HG03159 (cell line): Measurements from ENCODE around the gene TRO.

Experiments
- ATAC-seq: cut with Tn5 transposase; IDR thresholded peaks from one replicate; pipeline ENCODE4 v1.9.1; 2021; ENCODE audit warnings: mild to moderate bottlenecking, moderate library complexity; ENCODE audit not compliant: unreplicated experiment

Gene TRO, protein sequence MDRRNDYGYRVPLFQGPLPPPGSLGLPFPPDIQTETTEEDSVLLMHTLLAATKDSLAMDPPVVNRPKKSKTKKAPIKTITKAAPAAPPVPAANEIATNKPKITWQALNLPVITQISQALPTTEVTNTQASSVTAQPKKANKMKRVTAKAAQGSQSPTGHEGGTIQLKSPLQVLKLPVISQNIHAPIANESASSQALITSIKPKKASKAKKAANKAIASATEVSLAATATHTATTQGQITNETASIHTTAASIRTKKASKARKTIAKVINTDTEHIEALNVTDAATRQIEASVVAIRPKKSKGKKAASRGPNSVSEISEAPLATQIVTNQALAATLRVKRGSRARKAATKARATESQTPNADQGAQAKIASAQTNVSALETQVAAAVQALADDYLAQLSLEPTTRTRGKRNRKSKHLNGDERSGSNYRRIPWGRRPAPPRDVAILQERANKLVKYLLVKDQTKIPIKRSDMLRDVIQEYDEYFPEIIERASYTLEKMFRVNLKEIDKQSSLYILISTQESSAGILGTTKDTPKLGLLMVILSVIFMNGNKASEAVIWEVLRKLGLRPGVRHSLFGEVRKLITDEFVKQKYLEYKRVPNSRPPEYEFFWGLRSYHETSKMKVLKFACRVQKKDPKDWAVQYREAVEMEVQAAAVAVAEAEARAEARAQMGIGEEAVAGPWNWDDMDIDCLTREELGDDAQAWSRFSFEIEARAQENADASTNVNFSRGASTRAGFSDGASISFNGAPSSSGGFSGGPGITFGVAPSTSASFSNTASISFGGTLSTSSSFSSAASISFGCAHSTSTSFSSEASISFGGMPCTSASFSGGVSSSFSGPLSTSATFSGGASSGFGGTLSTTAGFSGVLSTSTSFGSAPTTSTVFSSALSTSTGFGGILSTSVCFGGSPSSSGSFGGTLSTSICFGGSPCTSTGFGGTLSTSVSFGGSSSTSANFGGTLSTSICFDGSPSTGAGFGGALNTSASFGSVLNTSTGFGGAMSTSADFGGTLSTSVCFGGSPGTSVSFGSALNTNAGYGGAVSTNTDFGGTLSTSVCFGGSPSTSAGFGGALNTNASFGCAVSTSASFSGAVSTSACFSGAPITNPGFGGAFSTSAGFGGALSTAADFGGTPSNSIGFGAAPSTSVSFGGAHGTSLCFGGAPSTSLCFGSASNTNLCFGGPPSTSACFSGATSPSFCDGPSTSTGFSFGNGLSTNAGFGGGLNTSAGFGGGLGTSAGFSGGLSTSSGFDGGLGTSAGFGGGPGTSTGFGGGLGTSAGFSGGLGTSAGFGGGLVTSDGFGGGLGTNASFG (N-terminal part only)

DNA sequence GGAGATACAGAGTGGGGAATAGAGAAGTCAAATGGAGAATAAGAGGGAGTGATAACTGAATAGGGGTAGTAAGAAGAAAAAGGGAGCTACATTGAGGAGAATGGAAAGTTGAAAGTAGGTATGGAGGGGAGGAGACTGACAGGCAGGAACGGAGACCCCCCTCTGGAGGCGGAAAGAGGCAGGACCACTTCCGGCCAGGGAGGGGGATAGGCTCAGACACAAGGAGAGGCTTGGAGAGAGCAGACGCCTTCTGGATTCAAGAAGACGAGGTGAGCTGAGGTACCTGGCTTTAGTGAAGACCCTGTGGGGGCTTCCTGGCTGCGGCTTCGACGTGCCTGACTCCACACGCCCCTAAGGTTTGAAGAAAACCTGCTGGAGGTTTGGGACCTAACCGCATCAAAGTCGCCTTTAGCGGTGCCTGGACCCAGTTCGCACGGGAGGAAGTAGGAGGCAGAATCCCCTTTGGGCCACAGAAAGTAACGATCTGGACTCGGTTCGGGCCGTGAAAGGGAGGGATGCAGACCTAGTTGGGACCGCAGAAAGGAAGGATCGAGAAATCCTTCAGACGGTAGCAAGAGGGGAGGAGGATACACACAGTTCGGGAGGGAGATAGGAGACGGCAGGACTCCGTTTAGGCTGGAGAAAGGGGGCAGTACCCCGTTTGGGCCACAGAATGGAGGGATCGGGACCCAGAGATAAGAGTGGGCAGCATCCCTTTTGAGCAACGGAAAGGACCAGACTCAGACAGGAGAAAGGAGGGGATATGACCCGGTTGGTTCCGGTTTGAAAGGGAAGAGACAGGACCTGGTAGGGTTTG, at the start of gene TRO:
TRO (plus strand) TSS at position 215 of the 817 bp plus-strand sequence. CDS start 1,423 bp downstream, outside the sequence.
- peak; percentile 22 for ATAC-seq

DNA sequence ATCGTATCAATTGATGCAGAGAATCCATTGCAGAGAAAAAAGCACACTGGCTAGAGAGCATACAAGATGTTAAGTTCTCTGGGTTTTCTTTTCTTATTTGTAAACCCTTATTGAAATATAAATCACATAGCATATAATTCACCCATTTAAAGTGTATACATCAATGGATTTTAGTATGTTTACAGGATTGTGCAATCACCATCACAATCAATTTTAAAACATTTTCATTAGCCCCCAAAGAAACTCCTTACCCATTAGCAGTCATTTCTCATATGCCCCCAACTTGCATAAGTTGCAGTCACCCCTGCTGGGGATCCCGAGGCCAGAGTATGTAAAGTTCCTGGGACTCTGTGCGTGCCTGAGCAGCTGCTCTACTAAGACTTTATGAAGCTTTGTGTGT, 34.9 kb upstream of the TRO start:
- no peak for ATAC-seq

DNA sequence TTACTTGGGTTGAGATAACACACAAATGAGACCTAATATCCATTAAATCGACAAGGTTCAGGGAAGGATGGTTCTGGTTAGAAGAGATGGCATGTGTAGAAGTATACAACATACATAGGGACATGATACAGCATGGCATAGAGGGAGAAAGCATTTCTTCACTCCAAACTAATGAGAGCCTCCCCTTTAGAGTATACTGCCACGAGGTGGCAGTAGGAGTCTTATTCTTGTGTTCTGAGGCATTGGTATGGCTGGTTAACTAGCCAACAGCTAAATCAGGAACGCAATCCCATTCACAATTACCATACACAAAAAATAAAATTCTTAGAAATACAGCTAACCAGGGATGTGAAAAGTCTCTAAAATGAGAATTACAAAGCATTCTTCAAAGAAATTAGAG, 29.1 kb upstream of the TRO start:
- ATAC-seq: no peak

DNA sequence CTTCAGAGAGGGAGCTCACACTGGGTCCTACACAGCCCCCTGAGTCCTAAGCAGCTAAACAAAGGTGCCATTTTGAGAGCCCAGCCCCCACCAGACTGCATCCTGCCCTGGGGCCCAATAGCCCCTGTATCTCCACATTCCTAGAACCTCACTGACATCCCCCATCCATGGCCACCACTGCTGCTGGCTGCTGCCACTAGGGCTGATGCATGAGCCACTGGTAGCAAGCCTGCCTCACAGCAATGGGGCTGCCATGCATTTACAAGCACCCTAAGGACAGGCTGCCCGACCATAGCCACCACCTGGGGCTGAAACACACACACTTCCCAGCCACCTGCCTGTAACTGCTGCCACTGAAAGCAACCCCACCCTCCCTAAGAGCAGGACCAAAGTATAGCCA, 26.5 kb upstream of the TRO start:
- no peak for ATAC-seq

DNA sequence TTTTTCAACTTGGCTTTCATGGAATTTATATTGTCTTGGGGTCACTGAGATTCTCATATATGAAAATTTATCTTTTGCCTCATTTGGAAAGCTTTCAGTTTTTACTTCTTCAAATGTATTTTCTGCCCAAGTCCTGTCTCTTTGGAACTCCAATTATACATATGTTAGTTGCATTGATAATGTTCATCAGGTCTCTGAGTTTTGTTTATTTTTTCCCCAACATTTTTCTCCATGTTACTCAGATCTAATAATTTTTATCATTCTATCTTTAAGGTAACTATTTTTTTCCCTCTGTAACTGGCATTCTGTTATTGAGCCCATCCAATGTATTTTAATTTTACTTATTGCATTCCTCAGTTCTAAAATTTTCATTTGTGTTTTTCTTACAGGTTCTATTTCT, 10.7 kb upstream of the TRO start:
- no peak for ATAC-seq

DNA sequence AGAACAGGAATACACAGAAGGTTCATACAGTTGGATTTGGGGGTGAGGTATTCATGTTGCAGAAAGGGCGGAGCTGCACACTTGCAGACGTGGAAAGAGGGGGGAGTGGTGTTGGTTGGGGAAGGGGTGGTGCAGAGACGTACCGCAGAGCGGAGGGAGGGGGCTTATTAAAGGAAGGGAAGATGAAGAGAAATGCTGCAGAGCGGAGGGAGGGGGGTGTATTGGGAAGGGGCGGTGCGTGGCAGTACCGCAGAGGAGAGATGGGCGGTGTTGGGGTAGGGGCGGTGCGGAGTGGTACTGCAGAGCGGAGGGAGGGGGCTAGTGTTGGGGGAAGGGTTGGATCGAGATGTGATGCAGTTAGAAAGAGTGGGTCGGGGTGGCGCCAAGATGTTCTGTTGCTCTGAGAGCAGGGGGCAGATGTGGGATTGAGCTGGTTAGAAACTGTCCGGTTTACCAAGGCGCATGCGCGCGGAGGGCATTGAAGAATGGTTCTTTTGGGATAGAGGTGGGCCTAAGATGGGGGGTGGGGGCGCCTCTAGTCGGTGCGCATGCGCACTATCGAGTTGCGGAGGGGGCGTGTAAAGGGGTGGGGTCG, 900 bp downstream of the TRO start:
- peak; percentile 59 for ATAC-seq

DNA sequence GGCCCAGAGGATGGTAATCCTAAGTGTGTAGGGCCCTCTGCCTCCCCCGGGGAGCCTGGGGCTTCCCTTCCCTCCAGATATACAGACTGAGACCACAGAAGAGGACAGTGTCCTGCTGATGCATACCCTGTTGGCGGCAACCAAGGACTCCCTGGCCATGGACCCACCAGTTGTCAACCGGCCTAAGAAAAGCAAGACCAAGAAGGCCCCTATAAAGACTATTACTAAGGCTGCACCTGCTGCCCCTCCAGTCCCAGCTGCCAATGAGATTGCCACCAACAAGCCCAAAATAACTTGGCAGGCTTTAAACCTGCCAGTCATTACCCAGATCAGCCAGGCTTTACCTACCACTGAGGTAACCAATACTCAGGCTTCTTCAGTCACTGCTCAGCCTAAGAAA, 1.9 kb downstream of the TRO start:
- ATAC-seq: no peak

DNA sequence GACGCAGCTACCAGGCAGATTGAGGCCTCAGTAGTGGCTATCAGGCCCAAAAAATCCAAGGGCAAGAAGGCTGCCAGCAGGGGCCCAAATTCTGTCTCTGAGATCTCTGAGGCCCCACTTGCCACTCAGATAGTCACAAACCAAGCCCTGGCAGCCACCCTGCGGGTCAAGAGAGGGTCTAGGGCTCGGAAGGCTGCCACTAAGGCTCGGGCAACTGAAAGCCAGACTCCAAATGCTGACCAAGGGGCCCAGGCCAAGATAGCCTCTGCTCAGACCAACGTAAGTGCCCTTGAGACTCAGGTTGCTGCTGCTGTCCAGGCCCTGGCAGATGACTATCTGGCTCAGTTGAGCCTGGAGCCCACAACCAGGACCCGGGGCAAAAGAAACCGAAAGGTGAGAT, 2.8 kb downstream of the TRO start:
- ATAC-seq: no peak

DNA sequence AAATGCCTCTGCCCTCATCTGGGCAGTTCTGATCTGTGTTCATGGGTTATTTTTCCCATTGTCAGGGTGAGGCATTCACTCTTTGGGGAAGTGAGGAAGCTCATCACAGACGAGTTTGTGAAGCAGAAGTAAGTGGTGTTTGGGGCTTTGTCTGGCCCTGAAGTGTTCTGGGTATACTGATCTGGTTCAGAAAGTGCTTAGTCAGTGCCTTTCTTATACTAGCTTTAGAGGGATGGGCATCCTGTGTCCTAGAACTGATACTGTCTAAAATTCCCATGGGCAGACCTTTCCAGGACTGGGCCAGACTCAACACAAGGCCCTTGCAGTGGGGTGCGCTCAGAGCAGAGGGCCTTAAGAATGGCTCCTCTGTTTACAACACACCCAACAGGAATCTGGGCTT, 6.4 kb downstream of the TRO start:
- ATAC-seq: no peak

DNA sequence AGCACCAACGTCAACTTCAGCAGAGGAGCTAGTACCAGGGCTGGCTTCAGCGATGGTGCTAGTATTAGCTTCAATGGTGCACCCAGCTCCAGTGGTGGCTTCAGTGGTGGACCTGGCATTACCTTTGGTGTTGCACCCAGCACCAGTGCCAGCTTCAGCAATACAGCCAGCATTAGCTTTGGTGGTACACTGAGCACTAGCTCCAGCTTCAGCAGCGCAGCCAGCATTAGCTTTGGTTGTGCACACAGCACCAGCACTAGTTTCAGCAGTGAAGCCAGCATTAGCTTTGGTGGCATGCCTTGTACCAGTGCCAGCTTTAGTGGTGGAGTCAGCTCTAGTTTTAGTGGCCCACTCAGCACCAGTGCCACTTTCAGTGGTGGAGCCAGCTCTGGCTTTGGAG, 8.3 kb downstream of the TRO start:
- no peak for ATAC-seq

DNA sequence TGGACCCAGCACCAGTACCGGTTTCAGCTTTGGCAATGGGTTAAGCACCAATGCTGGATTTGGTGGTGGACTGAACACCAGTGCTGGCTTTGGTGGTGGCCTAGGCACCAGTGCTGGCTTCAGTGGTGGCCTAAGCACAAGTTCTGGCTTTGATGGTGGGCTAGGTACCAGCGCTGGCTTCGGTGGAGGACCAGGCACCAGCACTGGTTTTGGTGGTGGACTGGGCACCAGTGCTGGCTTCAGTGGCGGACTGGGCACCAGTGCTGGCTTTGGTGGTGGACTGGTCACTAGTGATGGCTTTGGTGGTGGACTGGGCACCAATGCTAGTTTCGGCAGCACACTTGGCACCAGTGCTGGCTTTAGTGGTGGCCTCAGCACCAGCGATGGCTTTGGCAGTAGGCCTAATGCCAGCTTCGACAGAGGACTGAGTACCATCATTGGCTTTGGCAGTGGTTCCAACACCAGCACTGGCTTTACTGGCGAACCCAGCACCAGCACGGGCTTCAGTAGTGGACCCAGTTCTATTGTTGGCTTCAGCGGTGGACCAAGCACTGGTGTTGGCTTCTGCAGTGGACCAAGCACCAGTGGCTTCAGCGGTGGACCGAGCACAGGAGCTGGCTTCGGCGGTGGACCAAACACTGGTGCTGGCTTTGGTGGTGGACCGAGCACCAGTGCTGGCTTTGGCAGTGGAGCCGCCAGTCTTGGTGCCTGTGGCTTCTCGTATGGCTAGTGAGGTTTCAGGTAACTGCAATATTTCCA, 9.8 kb downstream of the TRO start:
- ATAC-seq: no peak

DNA sequence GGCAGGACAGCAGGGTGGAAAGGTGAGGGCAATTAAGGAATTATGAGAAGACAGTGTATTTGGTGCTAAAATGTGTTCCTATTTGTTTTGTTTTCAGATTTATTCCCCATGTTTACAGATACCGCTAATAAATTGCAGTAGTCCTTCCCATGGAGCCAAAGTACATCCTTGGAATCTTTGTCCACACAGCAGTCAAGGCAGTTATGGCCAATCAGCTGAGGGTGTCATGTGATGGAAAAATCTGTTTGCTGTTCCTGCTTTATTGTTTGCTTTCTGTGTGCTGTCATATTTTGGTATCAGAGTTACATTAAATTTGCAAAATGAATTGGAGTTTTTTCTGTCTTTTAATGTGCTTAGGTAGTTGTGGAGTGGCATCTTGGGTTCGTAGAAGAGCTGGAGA, 10.5 kb downstream of the TRO start:
- ATAC-seq: no peak

DNA sequence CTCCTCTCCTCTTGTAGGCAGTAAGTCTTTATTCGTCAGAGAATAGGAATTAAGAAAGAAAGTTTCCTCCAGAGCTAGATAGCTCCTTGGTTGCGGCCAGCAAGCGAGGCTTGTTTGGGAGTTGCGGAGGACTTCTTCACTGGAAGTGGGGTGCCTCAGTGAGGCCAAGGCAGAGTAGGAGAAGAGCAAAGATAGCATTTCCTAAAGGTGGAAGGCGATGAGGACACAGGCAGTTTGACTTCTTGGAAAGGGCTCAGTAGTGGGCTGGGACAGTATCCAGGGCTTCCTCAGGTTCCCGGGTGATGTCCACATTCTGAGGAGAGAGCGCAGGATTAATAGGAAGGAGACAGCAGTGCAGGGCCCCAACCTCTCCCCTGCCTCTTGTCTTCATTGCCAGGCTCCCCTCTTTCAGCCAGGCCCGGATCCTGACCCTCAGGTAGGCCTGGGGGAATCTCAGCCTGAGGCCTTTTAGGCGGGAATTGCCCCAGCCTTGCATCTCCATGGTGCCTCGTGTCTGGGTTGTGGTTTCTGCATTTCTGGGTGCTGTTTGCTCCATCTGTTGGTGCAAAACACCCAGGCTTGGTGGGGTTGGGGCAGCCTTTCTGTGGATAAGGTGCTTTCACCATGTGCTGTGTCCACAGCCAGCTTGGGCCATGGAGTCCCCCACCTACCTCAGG, 12.7 kb downstream of the TRO start:
- ATAC-seq: no peak

DNA sequence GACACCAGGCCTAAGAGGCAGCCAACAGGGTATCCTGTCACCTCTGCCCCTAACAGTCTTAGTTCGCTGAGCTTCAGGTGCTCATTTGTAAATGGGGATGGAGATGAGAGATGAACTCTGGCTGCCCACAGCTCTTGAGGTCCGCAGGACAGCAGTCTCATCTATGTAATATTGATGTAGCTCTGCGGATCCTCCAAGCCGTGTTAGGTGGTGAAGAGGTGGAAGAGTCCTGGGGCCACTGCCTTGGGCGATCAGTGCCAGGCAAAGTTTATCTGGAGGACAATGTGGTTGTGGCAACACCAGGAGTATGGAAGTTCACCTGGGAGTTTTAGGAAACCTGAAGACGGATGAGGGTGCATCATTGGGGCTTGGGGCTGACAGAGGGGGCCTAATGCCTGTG, 13.4 kb downstream of the TRO start:
- no peak for ATAC-seq

DNA sequence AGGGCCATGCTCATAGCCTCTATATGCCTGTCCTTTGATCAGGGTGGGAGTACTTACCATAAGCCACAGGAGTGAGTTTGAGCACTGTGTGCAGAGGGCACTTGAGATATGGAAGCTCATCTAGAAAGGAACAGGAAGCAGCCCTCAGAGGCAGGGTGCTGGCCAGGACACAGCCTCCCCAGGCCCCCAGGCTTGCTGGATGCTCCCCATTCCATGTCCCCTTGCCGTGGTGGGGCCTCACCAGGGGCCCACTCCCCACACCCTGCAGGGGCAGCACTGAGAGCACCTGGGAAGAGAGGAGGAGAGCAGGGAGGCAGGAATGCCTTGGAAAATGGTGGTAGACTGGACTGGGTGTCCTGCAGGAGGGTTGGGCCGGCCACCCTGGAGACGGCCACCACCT, 14.3 kb downstream of the TRO start:
- ATAC-seq: no peak

DNA sequence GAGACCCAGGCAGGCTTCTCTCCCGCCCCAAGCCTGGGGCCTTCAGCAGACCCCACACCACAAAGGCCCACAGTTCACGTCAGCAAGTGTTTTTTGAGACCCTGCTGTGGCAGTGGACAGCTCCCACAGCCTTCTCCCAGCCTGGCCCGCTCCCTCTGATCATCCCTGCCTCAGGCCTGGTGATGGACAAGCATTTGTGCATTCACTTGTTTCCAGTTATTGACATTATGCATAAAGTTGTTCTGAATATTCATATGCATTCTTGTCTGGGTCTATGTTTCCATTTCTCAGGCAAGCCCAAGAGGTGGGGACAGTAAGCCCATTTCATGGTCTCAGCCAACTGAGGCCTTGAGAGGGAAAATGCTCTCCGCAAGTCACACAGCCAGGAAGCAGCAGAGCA, 14.7 kb downstream of the TRO start:
- no peak for ATAC-seq

DNA sequence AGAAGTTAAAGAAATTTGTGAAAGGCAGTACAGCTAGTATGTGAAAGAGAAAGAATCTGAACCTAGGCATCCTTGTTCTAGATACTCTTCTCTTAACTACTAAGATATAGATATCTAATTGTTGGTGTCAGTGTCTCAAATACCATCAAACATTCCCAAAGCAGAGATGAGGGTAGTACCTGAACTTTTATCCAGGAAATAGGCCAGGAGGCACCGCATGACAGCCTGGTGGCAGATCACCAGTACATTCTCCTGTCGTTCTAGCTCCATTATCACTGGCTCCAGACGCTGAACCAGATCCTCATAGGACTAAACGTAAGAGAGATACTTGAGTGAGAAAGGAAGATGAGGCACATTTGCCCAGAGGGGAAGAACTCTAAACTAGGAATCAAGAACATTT, 16.8 kb downstream of the TRO start:
- ATAC-seq: no peak

DNA sequence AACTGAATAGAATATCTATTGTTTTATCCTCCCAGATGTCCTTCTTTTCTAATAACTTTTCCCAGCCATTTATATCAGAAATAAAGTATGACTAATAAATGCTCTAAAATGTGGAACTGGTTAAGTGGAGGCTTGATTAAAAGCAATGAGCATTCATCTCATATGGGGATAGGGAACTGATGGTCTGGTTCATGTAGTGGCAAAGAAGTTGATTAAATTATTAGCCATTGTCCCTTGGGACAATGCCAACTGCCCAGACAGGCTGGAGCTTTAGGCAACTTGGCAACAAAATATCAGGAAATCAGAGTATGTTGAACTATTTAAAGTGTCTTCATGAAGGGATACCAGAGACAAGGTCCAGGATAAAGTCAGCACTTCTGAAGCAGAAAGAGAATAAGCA, 24.2 kb downstream of the TRO start:
- ATAC-seq: no peak

DNA sequence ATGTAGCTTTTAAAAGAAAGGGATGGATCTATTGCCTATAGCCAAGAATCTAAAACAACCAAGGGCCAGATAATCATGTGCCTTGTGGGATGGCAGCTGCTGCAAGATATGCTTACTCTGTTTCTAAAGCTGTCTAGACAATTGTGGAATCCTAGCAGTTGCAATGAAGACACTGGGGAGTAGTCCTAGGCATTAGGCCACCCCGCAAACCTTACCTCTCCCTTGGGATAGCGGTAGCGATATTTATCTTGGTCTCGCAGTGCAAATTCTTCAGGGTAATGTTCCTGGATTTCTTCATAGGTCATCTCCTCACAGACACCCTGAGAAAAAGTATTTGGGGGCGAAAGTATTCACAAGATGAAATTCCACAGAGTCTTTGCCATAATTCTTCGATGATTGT, 24.6 kb downstream of the TRO start:
- ATAC-seq: no peak
